Mammary epithelial cell (primary cell): Measurements from ENCODE around the gene IPP.

Experiments used
- EZH2 ChIP-seq: IDR thresholded peaks from 2 replicates; pipeline ENCODE4 v1.6.1; 2012; ENCODE audit warnings: low read length, inconsistent platforms, borderline replicate concordance
- TF ChIP-seq, protein P1 (sequence below), 2 donors: IDR thresholded peaks in 1 of 2; conservative IDR thresholded peaks in 1 of 2; 2 replicates each; pipeline ENCODE4 v1.5.1; 2011 to 2012; ENCODE audit warnings: inconsistent platforms in 2 of 2, low read length in 2 of 2, mild to moderate bottlenecking in 2 of 2, control low read depth in 1 of 2, low read depth in 1 of 2; ENCODE audit not compliant: insufficient read depth in 1 of 2; ENCODE audit errors: extremely low read depth in 1 of 2

DNA sequence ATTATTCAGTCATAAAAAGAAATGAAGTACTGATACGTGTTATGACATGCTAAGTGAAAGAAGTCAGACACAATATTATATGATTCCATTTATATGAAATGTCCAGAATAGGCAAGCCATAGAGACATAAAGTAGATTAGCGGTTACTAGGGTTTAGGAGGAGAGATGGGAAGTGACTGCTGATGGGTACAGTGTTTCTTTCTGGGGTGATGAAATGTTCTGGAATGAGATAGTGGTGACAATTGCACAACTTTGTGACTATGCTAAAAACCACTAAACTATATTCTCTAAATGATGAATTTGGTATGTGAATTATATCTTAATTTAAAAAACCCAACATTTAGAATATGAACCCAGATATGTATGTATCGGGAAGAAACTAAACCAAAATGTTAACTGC, 27.6 kb downstream of the IPP start:
- no peak for TF ChIP-seq EZH2
- TF ChIP-seq, protein P1, sequence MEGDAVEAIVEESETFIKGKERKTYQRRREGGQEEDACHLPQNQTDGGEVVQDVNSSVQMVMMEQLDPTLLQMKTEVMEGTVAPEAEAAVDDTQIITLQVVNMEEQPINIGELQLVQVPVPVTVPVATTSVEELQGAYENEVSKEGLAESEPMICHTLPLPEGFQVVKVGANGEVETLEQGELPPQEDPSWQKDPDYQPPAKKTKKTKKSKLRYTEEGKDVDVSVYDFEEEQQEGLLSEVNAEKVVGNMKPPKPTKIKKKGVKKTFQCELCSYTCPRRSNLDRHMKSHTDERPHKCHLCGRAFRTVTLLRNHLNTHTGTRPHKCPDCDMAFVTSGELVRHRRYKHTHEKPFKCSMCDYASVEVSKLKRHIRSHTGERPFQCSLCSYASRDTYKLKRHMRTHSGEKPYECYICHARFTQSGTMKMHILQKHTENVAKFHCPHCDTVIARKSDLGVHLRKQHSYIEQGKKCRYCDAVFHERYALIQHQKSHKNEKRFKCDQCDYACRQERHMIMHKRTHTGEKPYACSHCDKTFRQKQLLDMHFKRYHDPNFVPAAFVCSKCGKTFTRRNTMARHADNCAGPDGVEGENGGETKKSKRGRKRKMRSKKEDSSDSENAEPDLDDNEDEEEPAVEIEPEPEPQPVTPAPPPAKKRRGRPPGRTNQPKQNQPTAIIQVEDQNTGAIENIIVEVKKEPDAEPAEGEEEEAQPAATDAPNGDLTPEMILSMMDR (conservative IDR thresholded peaks at IDR 0.05 in 1 of 2, IDR thresholded peaks at IDR 0.05 in 1 of 2; ENCODE audit: extremely low read depth in 1 of 2, insufficient read depth in 1 of 2, low read depth in 1 of 2, low read length in 2 of 2), result no peak
